Measurements from ENCODE around the gene MYO15B.

MYO15B gene

DNA sequence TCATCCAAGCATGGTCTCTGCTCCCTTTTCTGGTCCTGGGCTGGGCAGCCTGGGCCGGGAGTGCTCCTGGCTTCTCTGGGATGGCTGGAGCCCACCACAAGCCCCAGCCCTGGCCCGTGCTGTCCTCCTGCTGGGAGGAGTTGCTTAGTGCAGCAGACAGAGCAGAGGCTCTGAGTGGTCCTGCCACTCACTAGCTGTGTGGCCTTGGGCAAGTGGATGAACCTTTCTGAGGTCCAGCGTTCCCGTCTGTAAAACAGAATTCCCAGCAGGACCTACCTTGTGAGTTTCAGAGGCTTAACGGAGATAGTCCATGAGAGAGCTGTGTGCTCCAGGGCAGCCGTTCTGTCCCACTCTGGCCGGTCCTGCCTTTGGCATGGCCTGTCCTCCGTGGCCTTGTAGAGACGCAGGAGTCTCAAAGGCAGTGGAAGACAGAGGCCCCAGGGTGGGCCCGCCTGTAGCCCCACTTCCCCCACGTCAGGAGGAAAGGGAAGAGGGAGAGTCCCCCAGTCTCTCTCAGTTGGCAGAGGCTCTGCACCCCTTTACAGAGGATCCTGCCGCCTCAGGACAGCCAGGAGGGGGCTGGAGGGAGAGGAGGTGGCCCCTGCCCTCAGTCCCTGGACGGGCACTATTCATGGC lies 7.8 kb downstream of the MYO15B start:
- TF ChIP-seq, protein P1, sequence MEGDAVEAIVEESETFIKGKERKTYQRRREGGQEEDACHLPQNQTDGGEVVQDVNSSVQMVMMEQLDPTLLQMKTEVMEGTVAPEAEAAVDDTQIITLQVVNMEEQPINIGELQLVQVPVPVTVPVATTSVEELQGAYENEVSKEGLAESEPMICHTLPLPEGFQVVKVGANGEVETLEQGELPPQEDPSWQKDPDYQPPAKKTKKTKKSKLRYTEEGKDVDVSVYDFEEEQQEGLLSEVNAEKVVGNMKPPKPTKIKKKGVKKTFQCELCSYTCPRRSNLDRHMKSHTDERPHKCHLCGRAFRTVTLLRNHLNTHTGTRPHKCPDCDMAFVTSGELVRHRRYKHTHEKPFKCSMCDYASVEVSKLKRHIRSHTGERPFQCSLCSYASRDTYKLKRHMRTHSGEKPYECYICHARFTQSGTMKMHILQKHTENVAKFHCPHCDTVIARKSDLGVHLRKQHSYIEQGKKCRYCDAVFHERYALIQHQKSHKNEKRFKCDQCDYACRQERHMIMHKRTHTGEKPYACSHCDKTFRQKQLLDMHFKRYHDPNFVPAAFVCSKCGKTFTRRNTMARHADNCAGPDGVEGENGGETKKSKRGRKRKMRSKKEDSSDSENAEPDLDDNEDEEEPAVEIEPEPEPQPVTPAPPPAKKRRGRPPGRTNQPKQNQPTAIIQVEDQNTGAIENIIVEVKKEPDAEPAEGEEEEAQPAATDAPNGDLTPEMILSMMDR (conservative IDR thresholded peaks at IDR 0.05; ENCODE audit: low read length) = no peak

DNA sequence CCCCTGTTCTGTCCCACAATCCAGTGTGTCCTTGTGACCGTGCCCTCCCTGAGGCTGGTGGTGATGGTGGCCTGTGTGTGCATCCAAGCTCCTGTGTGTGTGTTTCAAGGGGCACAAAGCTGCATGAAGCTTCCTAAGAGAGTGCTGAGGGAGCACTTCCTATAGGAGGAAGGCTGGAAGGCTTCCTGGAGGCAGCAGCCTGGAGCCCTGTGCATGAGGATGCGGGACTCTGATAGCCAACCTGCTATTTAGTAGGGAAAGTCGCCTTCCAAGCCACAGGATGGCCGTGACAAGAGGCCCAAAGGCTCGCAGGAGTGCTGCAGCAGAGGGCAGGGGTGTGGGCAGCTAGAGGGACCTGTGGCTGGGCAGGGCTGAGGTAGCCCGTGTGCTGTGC lies 8.3 kb downstream of the MYO15B start:
- DNase-seq (ENCODE audit: low read depth) = no peak
- H3K4me3 ChIP-seq (ENCODE audit: low read length) = no peak overlapping the region
- TF ChIP-seq, protein P1 (conservative IDR thresholded peaks at IDR 0.05; ENCODE audit: low read length) = no peak

More for the DNA sequence above, 7.8 kb downstream of the MYO15B start:
- no peak overlapping the region for H3K4me3 ChIP-seq (ENCODE audit: low read length)
- DNase-seq (ENCODE audit: low read depth) = no peak

DNA sequence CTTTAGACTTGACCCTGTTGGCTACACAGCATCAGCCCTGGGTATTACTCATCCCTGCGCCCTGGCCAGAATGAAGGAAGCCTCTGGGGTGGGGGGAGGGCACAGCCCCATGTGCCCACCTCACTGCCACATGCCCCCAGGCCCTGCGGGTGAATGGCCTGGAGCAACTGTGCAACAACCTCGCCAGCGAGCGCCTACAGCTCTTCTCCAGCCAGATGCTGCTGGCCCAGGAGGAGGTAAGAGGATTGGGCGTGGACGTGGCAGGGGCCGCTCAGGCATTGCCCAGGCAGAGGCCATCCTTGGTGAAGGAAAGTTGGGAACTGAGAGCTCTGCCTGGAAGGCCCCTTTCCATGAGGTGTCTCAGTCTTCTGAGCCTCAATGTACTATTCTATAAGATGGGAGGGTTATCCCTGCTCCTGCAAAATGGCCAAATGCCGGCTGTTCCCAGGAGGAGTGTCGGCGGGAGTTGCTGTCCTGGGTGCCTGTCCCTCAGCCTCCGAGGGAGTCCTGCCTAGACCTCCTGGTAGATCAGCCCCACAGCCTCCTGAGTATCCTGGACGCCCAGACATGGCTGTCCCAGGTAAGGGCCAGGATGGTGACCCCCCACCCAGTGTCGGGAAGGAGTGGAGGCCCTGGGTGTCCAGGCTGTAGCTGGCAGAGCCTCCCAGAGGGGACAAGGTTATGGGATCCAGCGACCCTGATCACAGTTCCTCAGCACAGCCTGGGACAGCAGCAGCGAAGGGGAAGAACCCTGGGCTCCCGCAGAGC lies 8.9 kb downstream of the MYO15B start:
- no peak for DNase-seq (ENCODE audit: low read depth)
- TF ChIP-seq, protein P1 (conservative IDR thresholded peaks at IDR 0.05; ENCODE audit: low read length) = no peak
- H3K4me3 ChIP-seq (ENCODE audit: low read length) = no peak overlapping the region

DNA sequence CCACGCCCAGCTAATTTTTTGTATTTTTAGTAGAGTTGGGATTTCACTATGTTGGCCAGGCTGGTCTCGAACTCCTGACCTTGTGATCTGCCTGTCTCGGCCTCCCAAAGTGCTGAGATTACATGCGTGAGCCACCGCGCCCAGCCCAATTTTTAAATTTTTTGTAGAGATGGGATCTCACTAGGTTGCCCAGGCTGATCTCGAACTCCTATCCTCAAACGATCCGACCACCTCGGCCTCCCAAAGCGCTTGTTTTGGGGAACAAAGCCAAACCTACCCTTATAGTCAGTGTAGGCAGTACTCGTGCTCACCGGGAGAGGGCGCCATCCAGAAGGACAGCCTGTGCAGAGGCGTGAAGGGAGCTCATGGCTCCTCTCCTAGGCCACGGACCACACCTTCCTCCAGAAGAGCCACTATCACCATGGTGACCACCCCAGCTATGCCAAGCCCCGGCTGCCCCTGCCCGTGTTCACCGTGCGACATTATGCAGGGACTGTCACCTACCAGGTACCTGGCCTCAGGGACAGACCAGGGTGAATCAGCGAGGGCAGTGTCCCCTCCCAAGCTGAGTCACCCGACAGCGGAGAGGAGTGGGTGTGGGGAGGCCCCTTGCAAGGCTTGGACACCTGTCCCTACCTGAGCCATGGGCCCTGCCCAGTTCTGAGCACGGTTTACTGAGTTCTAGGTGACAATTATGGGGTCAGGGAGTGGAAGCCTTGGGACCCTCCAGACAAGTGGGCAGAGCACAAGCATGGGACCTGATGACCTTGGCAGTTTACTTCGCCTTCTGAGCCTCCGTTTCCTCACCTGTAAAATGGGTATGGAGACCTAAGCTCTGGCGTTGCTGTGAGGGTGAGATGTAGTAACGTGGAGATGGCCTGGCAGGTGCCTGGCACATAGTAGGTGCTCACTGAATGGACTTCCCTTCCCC lies 13.7 kb downstream of the MYO15B start:
- no peak overlapping the region for H3K4me3 ChIP-seq (ENCODE audit: low read length)
- DNase-seq (ENCODE audit: low read depth) = peak; percentile 20
- TF ChIP-seq, protein P1 (conservative IDR thresholded peaks at IDR 0.05; ENCODE audit: low read length) = peak; percentile 70

DNA sequence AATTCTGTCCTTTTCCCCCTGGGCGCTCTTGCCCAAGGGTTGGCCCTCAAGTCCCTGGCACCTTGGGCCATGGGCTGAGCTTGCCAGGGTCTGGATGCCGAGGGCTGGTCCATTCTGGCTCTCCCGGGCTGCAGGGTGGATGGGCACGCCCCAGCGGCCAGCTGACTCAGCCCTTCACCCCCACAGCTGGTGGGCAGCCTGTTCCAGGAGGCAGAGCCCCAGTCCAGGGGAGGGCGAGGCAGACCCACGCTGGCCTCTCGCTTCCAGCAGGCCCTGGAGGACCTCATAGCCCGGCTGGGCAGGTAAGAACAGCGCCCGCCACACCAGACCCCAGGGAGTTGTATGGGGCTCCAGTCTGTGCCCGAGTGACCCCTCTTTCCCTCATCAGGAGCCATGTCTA lies 15.0 kb downstream of the MYO15B start:
- TF ChIP-seq, protein P1 (conservative IDR thresholded peaks at IDR 0.05; ENCODE audit: low read length) = no peak
- no peak for DNase-seq (ENCODE audit: low read depth)

DNA sequence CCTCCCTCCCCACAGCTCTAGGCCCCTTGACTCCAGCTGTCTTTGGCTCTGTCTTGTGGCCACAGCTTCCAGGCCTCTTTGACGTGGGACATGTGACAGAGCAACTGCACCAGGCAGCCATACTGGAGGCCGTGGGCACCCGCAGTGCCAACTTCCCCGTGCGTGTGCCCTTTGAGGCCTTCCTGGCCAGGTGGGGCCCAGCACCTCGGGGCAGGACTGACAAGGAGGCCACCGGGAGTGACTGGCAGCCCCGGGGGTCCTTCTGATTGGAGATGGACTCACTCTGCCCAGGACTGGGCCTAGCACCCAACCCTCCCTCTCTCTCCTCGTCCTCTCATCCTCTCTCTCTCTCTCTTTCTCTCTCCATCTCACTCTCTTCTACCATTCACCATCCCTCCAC lies 15.5 kb downstream of the MYO15B start:
- TF ChIP-seq, protein P1 (conservative IDR thresholded peaks at IDR 0.05; ENCODE audit: low read length) = no peak
- no peak for DNase-seq (ENCODE audit: low read depth)

More for the DNA sequence above, 15.0 kb downstream of the MYO15B start:
- no peak overlapping the region for H3K4me3 ChIP-seq (ENCODE audit: low read length)

More for the DNA sequence above, 15.5 kb downstream of the MYO15B start:
- no peak overlapping the region for H3K4me3 ChIP-seq (ENCODE audit: low read length)
